ENCODE results near the gene CUX1. TPM values are rescaled to one million over a fixed set of nuclear protein-coding genes. Genes with fewer than 3 reads are reported as not detected.

The CUX1 gene
- total RNA-seq, 1 donor from 2014 or later, result 56.5 TPM

DNA sequence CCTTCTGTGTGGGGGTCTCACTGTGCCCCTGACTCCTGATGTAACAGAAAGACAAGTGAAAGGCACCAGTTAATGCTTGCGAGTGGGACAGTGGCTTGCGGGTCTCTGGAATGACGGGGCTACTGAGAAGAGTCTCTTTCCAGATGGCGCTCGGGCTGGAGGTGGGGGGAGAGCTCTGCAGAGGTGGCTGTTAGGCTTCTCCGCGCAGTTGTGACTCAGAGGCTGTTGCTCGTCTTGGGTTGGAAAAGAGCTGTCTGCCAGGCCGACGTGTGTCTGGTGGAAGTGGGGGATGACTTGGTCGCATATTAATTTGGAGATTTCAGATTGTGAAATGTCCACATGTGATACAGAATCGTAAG is 441.3 kb downstream of the CUX1 start:
- TF ChIP-seq, protein P1, sequence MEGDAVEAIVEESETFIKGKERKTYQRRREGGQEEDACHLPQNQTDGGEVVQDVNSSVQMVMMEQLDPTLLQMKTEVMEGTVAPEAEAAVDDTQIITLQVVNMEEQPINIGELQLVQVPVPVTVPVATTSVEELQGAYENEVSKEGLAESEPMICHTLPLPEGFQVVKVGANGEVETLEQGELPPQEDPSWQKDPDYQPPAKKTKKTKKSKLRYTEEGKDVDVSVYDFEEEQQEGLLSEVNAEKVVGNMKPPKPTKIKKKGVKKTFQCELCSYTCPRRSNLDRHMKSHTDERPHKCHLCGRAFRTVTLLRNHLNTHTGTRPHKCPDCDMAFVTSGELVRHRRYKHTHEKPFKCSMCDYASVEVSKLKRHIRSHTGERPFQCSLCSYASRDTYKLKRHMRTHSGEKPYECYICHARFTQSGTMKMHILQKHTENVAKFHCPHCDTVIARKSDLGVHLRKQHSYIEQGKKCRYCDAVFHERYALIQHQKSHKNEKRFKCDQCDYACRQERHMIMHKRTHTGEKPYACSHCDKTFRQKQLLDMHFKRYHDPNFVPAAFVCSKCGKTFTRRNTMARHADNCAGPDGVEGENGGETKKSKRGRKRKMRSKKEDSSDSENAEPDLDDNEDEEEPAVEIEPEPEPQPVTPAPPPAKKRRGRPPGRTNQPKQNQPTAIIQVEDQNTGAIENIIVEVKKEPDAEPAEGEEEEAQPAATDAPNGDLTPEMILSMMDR (IDR thresholded peaks at IDR 0.05; ENCODE audit: partially characterized antibody, unreplicated experiment), result no peak
- Mint-ChIP-seq H3K9me3 (ENCODE audit: unreplicated experiment) (peaks cover 8% of the 10 kb centered on the region), H3K27ac (ENCODE audit: unreplicated experiment) (no peak overlapping the region), H3K36me3 (ENCODE audit: unreplicated experiment) (no peaks in the 10 kb centered on the region), H3K27me3 (ENCODE audit: unreplicated experiment) (no peaks in the 10 kb centered on the region), H3K4me1 (ENCODE audit: low read depth, unreplicated experiment) (peaks cover 5% of the 10 kb centered on the region), H3K4me3 (ENCODE audit: unreplicated experiment) (no peak overlapping the region)
- no peak for DNase-seq

DNA sequence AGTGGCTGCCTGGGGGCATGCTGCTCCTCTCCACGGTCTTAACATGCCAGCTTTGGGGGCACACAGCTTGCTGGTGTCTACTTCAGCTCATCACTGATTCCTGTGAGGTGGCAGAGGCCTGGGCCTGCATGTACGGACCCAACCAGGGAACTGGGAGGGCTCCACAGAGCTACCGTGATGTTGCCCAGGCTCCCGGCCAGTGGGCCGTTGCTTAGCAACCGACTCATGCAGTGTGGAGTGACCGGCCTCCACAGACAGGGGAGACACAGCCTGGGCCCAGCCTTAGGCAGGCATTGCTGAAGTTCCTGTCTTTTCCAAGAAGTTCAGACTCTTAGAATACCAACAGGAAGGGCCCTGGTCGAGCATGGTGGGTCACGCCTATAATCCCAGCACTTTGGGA is 443.4 kb downstream of the CUX1 start:
- Mint-ChIP-seq H3K4me1 (ENCODE audit: low read depth, unreplicated experiment) (no peaks in the 10 kb centered on the region), H3K27ac (ENCODE audit: unreplicated experiment) (no peak overlapping the region), H3K27me3 (ENCODE audit: unreplicated experiment) (peaks cover 2% of the 10 kb centered on the region), H3K4me3 (ENCODE audit: unreplicated experiment) (no peak overlapping the region), H3K9me3 (ENCODE audit: unreplicated experiment) (peaks cover 6% of the 10 kb centered on the region), H3K36me3 (ENCODE audit: unreplicated experiment) (no peaks in the 10 kb centered on the region)
- DNase-seq, result no peak
- TF ChIP-seq, protein P1 (IDR thresholded peaks at IDR 0.05; ENCODE audit: partially characterized antibody, unreplicated experiment), result no peak

DNA sequence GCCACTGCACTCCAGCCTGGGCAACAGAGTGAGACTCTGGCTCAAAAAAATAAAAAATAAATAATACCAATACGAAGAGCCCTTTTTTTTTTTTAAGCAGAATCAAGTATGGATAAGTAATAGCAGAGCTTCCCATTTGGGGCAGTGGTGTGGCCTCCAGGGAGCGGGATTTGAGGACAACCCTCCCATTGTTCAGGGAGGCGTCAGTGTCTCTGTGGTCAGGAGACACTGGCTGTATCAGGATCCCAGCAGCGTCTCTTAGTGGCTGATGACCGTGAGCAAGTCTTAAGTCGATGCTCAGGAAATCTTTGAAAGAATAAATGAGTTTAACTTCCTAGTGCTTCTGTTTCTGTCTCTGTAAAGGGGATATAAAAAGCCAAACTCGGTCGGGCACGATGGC is 444.0 kb downstream of the CUX1 start:
- TF ChIP-seq, protein P1 (IDR thresholded peaks at IDR 0.05; ENCODE audit: partially characterized antibody, unreplicated experiment), result no peak
- DNase-seq, result no peak
- Mint-ChIP-seq H3K27ac (ENCODE audit: unreplicated experiment) (no peak overlapping the region), H3K36me3 (ENCODE audit: unreplicated experiment) (no peaks in the 10 kb centered on the region), H3K9me3 (ENCODE audit: unreplicated experiment) (peaks cover 8% of the 10 kb centered on the region), H3K4me1 (ENCODE audit: low read depth, unreplicated experiment) (no peaks in the 10 kb centered on the region), H3K27me3 (ENCODE audit: unreplicated experiment) (peaks cover 2% of the 10 kb centered on the region), H3K4me3 (ENCODE audit: unreplicated experiment) (no peak overlapping the region)

DNA sequence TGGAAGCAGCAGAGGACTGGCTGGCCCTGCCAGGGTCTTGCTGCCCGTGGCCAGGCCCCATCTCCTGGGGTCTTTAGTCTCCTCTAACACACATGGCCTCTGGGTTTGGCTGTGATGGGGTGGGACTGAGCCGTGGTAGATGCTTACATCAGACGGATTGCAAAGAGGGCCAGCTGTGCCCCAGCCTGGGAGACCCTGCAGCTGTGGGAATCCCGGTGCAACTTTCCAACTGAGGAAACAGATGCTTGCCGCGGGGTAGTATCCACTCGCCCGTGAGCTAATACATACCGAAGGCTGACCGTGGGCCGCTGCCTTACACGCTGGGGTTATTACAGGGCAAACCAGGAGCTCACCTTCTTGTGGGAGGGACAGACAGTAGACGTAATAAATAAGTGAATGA is 445.1 kb downstream of the CUX1 start:
- Mint-ChIP-seq H3K27me3 (ENCODE audit: unreplicated experiment) (peaks cover 2% of the 10 kb centered on the region), H3K9me3 (ENCODE audit: unreplicated experiment) (peaks cover 3% of the 10 kb centered on the region), H3K36me3 (ENCODE audit: unreplicated experiment) (no peaks in the 10 kb centered on the region), H3K4me3 (ENCODE audit: unreplicated experiment) (no peak overlapping the region), H3K27ac (ENCODE audit: unreplicated experiment) (no peak overlapping the region), H3K4me1 (ENCODE audit: low read depth, unreplicated experiment) (no peaks in the 10 kb centered on the region)
- DNase-seq, result no peak
- TF ChIP-seq, protein P1 (IDR thresholded peaks at IDR 0.05; ENCODE audit: partially characterized antibody, unreplicated experiment), result no peak

DNA sequence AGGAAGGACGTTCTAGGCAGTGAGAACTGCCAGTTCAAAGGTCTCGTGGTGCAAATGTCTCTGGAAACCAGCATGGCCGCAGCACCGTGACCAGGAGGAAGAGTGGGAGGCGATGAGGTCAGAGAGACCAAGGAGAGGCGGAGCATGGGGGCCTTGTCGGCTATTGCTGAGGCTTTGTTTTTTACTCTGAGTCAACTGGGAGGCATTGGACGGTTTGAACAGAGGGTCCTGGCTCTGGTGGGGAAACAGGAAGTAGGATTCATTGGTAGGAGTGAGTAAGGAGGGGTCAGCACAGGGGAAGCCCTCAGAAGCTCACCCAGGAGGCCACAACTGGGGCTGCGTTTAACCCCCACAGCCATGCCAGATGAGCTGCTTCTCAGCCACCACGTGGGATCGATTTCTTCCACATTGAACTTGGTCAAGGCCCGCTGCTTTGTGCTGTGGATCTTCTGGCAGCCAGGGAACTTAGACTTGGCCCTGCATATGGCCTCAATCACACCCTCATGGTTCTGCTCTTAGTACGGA is 447.0 kb downstream of the CUX1 start:
- peaks cover 6% of the 10 kb centered on the region for H3K27me3 Mint-ChIP-seq (ENCODE audit: unreplicated experiment)
- H3K4me3 Mint-ChIP-seq (ENCODE audit: unreplicated experiment), result no peak overlapping the region
- H3K4me1 Mint-ChIP-seq (ENCODE audit: low read depth, unreplicated experiment), result no peaks in the 10 kb centered on the region
- TF ChIP-seq, protein P1 (IDR thresholded peaks at IDR 0.05; ENCODE audit: partially characterized antibody, unreplicated experiment), result no peak
- peaks cover 4% of the 10 kb centered on the region for H3K9me3 Mint-ChIP-seq (ENCODE audit: unreplicated experiment)
- no peak overlapping the region for H3K27ac Mint-ChIP-seq (ENCODE audit: unreplicated experiment)
- no peaks in the 10 kb centered on the region for H3K36me3 Mint-ChIP-seq (ENCODE audit: unreplicated experiment)
- DNase-seq, result no peak
